GM19043 (cell line): ENCODE measurements around the gene FBP2.

Source experiments
- ATAC-seq: cut with Tn5 transposase; IDR thresholded peaks from one replicate; pipeline ENCODE4 v1.9.1; 2021; ENCODE audit warnings: low read depth; ENCODE audit not compliant: unreplicated experiment

Gene FBP2

DNA sequence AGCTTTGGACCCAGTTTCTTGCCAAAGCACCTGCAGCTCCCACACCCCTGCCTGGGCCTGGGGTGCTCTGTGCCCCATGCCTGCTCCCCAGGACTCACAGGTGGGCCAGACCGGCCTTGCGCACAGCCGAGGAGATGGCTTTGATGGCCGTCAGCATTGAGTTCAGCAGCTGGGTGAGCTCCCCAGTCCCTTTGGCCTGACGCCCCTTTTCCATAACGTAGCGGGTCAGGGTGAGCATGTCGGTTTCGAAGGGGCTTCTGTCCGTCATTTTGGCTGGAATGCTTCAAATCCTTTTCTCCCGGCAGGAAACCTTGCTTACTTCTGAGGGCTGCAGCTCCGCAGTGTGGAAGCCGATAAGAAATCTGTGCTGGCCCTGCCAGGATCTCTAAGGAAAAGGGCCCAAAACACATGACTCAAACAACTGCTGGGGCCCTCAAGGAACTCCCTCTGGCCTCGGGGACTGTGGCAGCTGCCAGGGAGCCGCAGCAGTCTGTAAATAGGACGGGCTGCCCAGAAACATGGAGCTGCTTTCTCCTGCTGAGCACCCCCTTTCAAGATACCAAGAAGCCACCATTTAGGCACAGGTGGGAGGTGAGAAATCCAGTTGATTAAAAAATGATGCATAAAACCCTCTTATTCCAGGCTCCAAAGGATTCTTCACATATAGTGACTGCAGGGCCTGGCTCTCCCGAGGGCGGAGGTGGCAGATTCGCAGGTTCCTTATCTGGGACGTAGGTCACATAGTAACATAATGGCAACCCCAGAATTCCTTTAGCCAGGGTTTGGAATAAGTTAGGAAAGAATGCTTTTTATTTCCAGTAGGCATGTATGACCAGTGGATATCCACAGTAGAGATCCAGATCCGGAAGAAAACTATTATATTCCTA is at the start of gene FBP2:
FBP2 (minus strand) TSS at position 366 of the 887 bp plus-strand sequence; CDS start at position 268, 98 bp downstream.
- ATAC-seq = no peak

DNA sequence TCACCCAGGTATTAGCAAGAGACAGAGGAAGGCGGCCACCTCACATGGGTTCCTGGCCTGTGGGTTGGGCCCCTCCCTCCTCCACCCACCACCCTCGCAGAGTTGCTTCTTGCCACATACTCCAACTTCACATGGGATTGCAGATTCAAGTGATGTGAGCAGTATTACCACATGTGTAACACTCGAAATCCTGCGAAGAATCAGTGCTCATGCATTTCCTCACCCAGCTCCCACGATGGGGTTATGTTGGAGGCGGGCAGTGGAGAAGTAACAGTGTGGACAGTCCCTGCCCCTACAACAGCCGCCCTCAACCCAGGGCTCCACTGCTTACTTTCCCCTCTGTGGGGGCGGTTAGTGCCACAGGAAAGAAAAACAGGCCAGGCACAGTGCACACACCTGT is 49.6 kb upstream of the FBP2 start:
- no peak for ATAC-seq

DNA sequence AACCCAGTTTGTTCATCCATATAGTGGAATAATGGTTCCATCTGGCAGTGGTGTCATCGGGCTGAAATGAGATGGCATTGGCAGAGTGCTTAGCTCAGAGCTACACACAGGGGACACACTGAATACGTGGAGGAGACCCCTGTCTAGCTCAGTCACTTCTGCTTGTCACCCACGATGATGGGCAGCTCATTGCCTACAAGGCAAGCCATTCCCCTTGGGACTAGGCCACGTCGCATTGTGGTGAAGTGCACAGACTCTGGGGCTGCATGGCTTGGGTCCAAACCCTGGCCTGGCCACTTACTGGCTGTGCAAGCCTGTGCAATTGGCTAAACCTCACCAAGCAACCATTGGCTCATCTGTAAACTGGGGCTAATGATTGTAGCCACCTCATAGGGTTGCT is 48.9 kb upstream of the FBP2 start:
- ATAC-seq = no peak

DNA sequence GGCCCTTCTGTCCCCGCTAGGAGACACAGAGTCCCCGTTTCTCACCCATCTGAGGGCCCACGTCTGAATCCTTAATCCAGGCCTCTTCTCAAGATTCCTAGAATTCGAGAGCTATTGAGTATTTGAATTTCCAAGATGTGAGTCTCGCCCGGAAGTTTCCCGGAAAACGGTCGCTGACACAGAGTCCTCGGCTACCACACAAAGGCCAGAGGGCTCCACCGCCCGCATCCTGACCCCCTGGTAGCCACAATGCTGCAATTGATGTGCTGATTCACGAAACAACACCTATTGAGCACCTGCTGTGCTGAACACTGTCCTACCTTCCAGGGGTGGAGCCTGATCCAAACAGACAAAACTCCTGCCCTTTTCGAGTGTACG is 46.4 kb upstream of the FBP2 start:
- ATAC-seq = no peak

DNA sequence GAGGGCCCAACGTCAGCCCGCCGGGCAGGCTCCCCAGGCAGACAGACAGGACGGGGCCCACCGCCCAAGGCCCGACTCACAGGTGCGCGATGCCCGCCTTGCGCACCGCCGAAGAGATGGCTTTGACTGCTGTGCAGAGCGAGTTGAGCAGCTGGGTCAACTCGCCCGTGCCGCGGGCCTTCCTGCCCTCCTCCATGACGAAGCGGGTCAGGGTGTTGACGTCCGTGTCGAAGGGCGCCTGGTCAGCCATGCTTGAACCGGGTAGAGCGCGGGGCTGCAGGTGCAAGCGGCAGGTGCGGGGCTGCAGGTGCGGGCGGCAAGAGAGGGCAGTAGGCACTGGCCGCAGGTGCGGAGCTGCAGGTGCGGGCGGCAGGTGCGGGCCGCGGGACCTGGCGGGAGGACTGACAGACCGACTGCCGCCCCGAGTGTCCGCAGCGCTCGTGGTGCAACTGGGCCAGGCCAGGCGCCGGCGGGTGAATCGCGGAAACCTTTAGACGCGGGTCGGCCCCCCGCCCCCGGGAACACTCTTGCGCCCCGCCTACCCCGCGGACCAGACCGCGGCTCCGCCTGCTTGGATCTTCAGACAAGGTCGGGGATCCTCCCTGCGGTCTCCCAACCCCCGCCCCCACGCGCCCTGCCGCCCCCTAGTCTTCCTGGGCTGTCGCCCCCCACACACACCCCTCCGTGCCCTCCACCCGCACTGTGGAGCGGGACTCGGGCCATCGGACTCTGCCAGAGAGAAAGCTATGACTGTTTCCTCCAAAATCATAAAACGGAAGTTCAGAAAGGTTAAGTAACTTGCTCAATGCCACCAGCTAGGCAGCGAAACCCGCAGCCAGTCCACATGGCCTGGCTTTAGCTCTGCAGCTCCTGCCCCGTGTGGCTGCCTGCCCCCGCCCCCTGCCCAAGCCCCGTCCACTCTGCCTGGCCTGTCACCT is 45.7 kb upstream of the FBP2 start, which contains the start of gene FBP1:
FBP1 (minus strand) TSS at position 458 of the 938 bp plus-strand sequence; CDS start at position 250, 208 bp downstream.
- no peak for ATAC-seq

DNA sequence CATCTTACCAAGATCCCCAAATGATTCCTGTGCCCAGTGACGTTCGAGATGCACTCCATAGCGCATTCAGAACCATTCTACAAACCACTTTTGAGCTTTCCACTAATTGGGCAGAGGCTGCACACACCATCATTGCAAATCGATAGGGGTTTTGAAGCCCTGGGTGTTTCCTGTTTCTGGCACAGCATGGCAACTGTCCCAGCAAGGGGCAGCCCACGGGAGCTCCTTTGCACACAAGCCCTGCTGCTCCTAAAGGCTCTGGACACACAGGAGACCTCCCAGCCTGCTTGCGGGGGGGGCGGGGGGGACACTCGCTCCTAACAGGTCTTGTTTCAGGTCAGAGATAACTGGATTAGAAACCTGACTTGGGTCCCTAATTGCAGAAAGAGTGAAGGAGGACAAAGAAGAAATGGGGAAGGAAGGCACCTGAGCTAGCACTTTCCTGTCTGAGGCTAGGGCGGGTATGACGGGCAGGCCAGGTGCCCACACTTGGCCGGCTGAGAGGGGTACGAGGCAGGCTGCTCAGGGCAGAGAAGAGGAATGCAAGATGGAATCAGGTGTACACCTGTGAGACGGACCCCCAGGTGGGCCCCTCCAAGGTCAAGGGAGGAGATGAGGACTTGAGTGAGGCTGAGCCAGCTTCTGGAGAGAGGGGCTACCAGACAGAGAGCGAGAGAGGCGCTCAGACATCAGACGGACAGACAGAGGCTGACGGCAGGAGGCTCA is 44.9 kb upstream of the FBP2 start:
- ATAC-seq = no peak

DNA sequence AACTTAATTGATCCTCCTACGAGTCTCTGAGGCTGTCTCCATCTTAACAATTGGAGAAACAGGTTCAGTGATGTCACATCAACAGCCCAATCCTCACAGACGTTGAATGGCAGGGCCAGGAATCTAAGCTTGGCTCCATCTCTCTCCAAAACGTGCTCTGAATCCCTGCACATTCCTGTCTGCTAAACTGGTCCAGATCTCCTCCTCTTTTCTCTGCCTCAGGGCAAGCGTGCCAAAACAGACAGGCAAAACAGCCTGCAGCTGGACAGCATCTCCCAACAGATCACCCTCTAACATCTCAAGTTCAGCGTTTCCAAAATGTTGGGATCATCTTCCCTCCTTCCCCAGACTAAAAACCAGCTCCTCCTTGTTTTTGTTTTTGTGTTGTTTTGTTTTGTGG is 39.1 kb upstream of the FBP2 start:
- no peak for ATAC-seq

DNA sequence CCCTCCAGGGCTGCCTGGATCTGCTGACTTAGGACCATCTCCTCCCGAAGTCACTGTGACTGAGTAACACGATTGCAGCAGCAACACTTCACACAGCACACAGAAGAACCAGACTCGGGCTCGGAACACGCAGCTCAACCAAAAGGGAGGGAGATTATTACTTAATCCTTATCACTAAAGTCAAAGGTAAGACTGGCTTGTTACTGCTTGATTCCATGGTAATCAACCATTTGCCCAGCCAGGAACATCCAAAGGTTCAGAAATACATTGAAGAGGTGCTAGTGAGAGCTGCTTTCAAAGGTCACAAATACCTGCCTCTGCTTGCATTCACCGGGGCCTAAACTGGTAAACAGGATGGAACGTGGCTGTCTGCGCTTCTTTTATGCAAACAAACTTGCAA is 38.0 kb upstream of the FBP2 start:
- ATAC-seq = no peak

DNA sequence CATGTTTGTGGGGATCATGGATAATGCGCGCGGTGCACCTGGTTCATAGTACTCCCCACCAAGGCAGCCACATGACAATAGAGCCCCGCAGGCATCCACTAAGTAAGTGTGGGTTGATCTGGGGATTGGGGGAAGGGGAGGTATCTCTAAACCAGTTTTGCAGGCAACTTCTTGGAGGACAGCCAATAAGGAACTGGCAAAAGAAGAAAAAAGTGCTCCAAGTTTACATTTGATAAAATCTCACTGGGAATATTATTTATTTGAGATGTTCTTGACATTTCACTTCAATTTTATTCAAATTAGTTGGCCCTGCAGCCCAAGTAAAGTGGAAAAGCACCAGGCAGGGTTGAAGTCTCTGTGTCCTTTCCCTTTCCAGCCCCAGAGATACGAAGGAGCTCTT is 37.2 kb upstream of the FBP2 start:
- ATAC-seq = no peak

DNA sequence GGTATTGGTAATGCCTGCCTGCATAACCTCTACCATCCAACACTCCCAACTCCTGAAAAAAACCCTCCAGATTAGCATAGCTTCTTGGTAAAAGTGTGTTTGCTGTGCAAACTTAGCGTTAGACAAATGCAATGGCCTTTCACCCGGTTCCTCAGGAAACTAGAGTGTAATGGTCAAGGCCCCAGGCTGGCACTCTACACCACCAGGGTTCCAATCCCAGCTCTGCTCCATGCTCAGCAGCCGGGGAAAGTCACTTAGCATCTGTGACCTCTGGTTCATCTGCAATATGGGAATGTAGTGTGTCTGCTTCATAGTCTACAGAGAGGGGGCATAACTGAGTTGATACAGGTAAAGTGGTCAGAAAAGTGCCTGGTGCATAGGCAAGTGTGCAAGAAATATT is 36.7 kb upstream of the FBP2 start:
- ATAC-seq = no peak

DNA sequence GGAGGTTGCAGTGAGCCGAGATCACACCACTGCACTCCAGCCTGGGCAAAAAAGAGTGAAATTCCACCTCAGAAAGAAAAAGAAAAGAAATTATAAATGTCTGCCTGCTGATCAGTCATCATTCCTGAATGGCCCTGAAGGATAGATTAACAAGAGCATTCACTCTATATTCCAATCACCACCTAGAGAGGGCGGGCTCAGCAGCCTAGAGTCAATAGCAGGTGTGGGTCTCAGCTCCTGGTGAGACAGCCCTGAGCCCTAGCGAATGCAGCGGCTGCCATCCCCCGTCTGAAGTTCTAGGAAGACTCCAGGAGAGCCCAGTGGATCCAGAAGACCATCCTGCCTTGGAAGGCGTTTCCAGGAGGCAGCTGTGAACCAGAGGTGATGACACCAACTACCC is 33.7 kb upstream of the FBP2 start:
- ATAC-seq = no peak

DNA sequence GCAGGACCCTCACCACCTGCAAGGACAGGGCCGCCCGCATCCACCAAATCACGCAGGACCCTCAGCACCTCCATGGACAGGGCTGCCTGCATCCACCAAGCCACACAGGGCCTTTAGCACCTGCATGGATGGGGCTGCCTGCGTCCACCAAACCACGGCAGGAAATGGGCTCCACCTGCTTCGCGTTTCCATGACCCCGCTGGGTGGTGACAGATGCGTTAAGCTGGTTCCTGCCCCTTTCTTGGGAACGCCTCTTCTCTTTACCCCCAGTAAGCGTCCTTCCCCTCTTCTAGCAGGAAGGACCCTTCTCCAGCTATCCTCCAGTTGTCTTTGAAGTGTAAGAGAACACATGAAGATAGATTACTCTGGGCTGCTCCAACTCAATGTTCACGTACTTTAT is 32.2 kb upstream of the FBP2 start:
- no peak for ATAC-seq

DNA sequence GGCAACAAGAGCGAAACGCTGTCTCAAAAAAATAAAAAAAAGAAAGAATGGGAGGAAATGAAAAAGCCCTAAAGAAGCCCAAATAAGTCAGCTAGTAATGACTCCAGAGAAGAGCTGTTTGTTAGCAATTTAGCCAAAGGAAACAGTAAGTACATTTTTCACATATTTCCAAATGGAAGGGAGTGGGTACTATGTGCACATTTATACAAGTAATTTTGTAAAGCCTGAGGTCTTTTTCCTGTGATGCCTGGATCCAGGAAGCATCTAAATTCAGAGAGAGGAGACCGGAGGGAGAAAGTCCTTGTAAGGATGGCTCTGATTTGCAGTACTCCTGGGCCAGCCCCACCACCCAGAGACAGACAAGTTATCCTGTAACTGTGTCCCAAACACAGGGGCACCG is 31.0 kb upstream of the FBP2 start:
- ATAC-seq = no peak

DNA sequence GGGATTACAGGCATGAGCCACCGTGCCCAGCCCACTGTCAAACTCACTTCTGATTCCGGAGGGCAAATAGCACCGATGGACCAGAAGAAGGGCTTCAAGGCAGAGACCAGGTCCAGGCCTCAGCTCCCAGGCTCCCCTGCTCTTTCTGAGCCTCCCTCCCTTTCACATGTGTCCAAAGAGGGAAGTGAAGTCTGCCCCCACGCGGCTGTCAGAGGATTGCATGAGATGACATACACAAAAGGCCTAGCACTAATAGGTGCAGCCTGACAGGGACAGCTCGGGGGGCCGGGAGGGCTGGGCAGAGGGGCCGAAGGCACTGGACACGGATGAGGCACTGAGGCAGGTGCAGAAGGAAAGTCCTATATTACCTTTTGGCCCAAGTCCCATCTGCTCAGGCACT is 29.6 kb upstream of the FBP2 start:
- no peak for ATAC-seq

DNA sequence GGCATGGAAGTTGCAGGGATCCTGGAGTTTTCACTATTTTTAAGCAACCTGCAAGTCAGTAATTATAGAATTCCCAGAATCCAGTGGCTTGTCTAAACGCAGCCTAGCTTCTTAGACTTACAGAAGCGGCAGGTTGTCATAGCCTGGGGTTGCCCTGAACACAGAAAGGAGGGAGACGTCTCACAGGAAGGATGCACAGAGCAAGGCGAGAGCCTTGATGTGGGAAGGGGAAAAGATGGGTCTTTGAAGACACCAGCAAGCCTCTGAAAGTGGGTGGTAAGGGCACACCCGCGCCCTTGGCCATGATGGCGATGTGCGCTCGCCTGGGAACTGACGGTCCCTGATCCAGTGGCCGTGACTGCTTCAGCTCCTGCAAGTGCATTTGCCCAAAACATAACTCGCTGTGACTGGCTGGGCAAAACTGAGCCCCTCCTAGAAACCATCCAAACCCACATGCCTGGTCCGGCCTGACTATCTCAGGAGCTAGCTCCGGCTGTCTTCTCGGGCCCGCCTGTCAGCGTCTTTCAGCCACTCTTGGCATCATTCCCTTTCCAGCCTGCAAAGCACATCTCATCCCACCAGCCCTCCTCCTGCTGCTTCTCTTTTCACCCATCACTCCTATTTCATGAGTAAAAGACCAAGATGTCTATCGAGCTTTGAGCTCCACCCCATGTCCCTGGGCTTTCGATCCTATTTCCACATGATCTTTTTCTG is 28.6 kb upstream of the FBP2 start:
- no peak for ATAC-seq

DNA sequence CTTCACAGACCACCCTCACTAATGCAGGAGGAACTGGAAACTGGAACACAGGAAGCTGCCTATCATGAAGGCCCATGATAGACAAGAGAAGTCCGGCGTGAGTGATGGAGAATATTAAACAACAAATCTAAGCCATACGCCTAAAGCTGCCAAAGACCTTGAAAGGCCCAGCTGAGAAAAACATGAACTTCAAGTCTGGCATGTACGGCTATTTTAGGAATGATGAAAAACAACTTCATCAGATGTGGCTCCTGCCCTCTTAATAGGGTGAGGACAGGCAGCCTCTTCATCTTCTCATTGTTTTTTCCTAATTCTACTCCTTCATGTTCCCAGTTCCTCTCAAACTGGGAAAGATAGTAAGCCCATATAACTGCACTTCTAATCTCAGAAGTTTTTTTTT is 25.4 kb upstream of the FBP2 start:
- no peak for ATAC-seq

DNA sequence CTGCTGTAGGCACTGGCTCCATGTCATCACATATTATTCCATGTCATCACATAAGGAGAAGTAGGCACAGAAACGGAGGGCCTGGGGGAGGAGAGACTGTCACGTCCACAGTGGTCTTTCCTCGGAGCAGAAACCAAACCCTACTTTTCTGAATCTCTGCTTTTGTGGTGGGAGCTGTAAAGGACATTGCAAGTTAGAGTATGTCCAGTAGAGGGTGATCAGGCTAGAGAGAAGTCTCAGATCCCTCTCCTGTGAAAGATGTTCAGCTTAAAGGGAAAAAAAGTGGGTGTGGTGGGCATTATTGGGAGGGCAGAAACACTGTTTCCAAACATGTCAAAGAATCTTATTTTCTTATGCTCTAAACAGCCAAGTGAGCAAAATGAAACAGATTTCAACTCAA is 19.4 kb upstream of the FBP2 start:
- ATAC-seq = no peak

DNA sequence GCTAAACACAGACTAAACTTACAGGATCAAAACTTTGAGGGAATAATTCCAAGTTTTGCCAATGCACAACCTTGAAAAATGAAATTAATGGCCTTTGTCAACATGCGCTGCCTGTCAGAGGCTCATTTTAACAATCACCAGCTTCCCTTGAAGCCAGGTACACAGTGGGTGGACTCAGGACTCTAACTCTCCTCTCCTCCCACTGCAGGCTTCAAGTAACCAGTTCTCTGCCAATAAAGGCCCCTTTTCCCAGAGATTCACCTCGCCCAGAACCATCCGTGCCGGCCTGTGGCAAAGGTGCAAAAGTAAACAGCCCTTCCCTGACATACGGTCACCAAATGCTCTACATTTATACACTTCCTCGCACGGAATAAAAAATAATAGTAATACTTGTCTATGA is 18.4 kb upstream of the FBP2 start:
- ATAC-seq = no peak

DNA sequence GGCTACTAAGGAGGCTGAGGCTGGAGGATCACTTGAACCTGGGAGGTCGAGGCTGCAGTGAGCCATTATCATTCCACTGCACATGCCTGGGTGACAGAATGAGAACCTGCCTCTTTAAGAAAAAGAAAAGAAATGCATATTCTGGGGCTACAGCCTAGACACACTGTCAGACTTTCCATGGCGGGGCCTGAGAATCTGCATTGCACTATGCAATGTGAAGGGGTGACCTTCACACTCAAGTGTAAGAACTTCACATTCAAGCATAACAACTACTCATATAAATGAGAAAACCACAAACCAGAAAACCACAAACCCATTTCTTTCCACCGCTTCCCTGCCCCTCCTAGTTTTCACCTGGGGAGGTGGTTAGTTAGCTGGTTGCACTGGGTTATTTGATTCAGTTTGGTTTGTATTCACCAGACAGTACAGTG is 18.0 kb upstream of the FBP2 start:
- no peak for ATAC-seq

DNA sequence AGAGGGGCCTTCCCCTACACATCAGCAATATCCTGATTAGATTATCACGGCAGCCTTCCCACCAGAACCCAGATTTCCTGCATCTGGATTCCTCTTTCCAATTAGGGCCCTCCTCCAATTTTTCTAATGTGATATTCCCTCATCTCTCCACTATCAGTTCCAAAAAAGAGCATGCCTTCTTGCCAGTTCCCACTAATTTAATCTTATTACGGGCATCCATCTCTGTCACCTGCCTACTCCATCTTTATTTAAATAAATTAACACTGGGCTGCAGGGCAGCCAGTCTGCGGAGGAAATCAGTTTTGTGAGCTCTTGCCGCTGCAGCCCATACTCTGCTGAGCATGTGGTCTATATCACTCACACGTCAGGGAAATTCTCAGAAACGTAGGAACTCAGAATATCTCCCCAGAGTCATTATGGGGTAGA is 16.6 kb upstream of the FBP2 start:
- no peak for ATAC-seq
